ENCODE results near the gene PCDHGA3. TPM values are rescaled to one million over a fixed set of nuclear protein-coding genes. Genes with fewer than 3 reads are reported as not detected.

Gene PCDHGA3
- total and polyA plus RNA-seq, 9 of the 15 experiments (the other 6 are each of a cell fraction or from before 2014, with no cell fraction given), result 0.13 to 0.28 (median 0.18) TPM; not detected in 2

DNA sequence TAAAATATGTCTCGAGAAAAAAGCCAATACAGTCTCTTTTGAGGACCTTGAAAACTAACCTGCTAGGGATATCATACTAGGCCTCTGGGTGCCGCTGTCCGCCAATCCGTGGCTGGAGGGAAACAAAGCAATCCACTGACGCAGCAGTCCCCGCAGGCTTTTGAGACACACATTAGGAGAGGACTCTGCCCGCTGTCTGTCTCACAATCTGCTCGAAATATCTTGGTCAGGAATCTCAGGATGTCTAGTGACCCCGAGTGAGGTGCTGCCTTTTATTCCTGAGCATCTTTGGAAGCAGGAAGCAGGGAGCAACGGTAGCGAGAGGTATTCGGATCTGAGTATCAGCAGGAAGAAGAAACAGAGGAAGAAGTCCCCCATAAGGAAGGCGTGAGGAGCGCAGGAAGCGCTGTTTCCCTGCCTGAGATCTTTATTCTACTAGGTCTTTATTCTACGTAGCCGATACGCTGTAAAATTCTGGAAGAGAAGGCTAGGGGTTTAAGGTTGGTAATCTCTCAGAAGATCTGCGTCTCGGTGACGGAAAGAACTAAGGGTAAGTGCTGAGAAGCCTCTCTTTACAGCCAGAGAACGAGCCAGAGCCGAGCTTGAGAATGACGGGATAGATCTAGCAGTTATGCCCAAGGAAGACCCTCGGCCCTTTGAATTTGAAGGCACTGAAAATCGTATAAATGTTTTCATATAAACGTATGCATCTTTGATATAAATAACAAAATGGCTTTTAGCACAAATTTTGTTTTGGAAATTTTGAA is 17.4 kb upstream of the PCDHGA3 start (continued):
- TF ChIP-seq THRAP3 (IDR thresholded peaks at IDR 0.05; ENCODE audit: borderline replicate concordance) (no peak), KHSRP (IDR thresholded peaks at IDR 0.05) (no peak), PTBP1 (IDR thresholded peaks at IDR 0.05; ENCODE audit: low read depth, low read length) (no peak), SAFB2 (IDR thresholded peaks at IDR 0.05; ENCODE audit: borderline replicate concordance, low read depth, low read length, severe bottlenecking) (no peak), ZNF707 (CRISPR knock-in tag; conservative IDR thresholded peaks at IDR 0.05) (no peak), JUND (IDR thresholded peaks at IDR 0.05; ENCODE audit: borderline replicate concordance, low read depth, low read length) (peak; percentile 24; the same call in 1 of the 2 replicates), JUND (tag; IDR thresholded peaks at IDR 0.05; ENCODE audit: borderline replicate concordance, low read depth, low read length) (no peak), SP2 (IDR thresholded peaks at IDR 0.05; ENCODE audit: extremely low read depth, low read depth, low read length, poor library complexity, severe bottlenecking) (no peak), ZNF695 (CRISPR knock-in tag; IDR thresholded peaks at IDR 0.05) (no peak), SMAD1 (IDR thresholded peaks at IDR 0.05; ENCODE audit: low read depth, low read length, partially characterized antibody) (no peak), FOXK2 (conservative IDR thresholded peaks at IDR 0.05 in 1 of 2, IDR thresholded peaks at IDR 0.05 in 1 of 2; ENCODE audit: low read depth in 2 of 2) (0 out of 4 replicates have a peak, but pooled peaks have one; percentile 38 to 53), ELF4 (CRISPR knock-in tag; IDR thresholded peaks at IDR 0.05) (no peak), ZNF316 (IDR thresholded peaks at IDR 0.05) (peak; percentile 53), STAT5A (IDR thresholded peaks at IDR 0.05; ENCODE audit: borderline replicate concordance, low read length) (no peak), LEF1 (IDR thresholded peaks at IDR 0.05) (no peak), DPF2 (IDR thresholded peaks at IDR 0.05) (0 out of 2 replicates have a peak, but pooled peaks have one; percentile 26), ZNF384 (IDR thresholded peaks at IDR 0.05; ENCODE audit: low read depth, low read length) (no peak; the same call in 1 of the 2 replicates), CREB1 (IDR thresholded peaks at IDR 0.05) (0 out of 2 replicates have a peak, but pooled peaks have one; percentile 18), CREB1 (CRISPR knock-in tag; IDR thresholded peaks at IDR 0.05) (no peak), ERF (CRISPR knock-in tag; IDR thresholded peaks at IDR 0.05) (no peak), PHB (CRISPR knock-in tag; IDR thresholded peaks at IDR 0.05) (no peak)
- TF ChIP-seq, protein P1, sequence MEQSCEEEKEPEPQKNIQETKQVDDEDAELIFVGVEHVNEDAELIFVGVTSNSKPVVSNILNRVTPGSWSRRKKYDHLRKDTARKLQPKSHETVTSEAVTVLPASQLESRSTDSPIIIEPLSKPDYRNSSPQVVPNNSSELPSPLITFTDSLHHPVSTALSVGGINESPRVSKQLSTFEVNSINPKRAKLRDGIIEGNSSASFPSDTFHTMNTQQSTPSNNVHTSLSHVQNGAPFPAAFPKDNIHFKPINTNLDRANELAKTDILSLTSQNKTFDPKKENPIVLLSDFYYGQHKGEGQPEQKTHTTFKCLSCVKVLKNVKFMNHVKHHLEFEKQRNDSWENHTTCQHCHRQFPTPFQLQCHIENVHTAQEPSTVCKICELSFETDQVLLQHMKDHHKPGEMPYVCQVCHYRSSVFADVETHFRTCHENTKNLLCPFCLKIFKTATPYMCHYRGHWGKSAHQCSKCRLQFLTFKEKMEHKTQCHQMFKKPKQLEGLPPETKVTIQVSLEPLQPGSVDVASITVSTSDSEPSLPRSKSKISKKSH (CRISPR knock-in tag; IDR thresholded peaks at IDR 0.05), result no peak
- TF ChIP-seq, protein P2, sequence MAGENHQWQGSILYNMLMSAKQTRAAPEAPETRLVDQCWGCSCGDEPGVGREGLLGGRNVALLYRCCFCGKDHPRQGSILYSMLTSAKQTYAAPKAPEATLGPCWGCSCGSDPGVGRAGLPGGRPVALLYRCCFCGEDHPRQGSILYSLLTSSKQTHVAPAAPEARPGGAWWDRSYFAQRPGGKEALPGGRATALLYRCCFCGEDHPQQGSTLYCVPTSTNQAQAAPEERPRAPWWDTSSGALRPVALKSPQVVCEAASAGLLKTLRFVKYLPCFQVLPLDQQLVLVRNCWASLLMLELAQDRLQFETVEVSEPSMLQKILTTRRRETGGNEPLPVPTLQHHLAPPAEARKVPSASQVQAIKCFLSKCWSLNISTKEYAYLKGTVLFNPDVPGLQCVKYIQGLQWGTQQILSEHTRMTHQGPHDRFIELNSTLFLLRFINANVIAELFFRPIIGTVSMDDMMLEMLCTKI (IDR thresholded peaks at IDR 0.05; ENCODE audit: partially characterized antibody), result no peak
- TF ChIP-seq, protein P3, sequence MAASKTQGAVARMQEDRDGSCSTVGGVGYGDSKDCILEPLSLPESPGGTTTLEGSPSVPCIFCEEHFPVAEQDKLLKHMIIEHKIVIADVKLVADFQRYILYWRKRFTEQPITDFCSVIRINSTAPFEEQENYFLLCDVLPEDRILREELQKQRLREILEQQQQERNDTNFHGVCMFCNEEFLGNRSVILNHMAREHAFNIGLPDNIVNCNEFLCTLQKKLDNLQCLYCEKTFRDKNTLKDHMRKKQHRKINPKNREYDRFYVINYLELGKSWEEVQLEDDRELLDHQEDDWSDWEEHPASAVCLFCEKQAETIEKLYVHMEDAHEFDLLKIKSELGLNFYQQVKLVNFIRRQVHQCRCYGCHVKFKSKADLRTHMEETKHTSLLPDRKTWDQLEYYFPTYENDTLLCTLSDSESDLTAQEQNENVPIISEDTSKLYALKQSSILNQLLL (CRISPR knock-in tag; IDR thresholded peaks at IDR 0.05; ENCODE audit: borderline replicate concordance), result no peak
- TF ChIP-seq, protein P4, sequence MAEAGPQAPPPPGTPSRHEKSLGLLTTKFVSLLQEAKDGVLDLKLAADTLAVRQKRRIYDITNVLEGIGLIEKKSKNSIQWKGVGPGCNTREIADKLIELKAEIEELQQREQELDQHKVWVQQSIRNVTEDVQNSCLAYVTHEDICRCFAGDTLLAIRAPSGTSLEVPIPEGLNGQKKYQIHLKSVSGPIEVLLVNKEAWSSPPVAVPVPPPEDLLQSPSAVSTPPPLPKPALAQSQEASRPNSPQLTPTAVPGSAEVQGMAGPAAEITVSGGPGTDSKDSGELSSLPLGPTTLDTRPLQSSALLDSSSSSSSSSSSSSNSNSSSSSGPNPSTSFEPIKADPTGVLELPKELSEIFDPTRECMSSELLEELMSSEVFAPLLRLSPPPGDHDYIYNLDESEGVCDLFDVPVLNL (CRISPR knock-in tag; IDR thresholded peaks at IDR 0.05; ENCODE audit: low read depth), result no peak
